ENCODE data around the gene RBM19.

RBM19 gene

DNA sequence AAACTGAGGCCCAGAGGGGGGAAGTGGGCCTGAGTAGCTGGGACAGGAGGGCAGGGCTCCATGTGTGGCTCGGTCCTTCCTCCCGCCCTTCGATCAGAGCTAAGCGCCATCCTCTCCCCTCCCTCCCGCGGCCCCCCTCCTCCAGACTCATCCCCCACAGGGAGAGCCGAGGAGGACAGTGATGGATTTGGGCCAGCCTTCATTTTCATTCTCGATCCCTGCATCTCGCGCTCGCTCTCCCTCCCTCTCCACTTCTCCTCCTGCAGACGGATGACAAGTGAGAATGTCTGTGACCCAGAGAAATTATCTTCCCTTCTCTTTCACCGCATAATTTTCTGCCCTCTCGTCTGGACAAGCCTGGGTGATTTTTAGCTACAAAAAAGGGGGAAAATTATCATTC, 183.3 kb downstream of the RBM19 start:
- no peak for DNase-seq (ENCODE audit: low spot score)
- no peak for TF ChIP-seq CTCF (IDR thresholded peaks at IDR 0.05; ENCODE audit: borderline replicate concordance, control extremely low read depth, extremely low read depth, insufficient read depth, missing control alignments)
- in situ Hi-C loops (cut with MboI; ENCODE audit: low sequenced_read_pairs, unreplicated experiment) = no loop called here

DNA sequence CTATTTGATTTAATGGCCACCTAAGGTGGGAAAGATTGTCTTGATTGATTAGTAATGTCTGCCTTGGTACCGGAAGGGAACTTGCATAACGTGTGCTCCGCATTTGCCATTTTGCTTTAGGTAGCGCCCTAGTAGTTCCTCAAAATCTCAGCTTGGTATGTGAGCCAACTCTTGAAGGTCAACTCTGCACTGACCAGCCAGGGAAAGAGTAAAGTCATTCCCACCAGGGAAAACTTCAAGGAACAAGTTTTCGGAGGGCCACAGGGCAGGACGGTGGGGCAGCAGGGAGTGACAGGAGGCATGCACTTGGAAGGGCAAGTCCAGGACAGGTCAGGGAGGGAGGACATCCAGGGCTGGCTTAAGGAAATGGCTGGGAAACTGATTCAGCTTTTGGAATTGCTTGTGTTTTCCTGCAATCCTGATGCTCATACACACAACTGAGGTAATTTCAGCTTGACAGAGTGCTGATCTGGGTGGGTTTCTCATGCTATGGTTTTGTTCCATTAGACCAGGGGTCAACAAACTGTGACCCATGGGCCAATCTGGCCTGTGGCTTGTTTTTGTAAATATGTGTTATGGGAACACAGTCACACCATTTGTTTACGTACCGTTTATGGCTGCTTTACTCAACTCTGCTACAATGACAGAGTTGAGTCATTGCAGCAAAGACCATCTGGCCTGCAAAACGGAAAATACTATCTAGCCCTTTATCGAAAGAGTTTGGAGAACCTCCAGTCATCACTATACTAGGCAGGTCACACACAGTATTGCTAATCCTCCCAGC, 184.5 kb downstream of the RBM19 start:
- in situ Hi-C loops (cut with MboI; ENCODE audit: low sequenced_read_pairs, unreplicated experiment) = no loop called here
- TF ChIP-seq CTCF (IDR thresholded peaks at IDR 0.05; ENCODE audit: borderline replicate concordance, control extremely low read depth, extremely low read depth, insufficient read depth, missing control alignments) = no peak
- no peak for DNase-seq (ENCODE audit: low spot score)

DNA sequence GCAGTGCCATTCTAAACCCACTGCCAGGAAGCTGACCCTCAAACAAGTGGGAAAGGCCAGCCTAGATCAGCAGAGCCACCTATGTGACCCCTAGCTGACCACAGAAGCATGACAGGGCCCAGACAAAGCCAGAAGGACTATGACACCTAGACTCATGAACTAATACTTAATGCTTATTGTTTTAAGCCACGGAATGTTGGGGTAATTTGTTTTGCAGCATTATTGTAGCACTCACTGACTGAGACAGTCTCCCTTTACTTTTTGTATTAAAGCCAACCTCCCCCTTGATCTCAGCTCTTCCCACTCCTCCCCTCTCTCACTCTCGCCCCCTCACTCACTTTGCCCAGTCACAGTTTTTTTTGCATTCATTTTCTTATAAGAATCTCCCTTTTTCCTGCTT, 186.4 kb downstream of the RBM19 start:
- TF ChIP-seq CTCF (IDR thresholded peaks at IDR 0.05; ENCODE audit: borderline replicate concordance, control extremely low read depth, extremely low read depth, insufficient read depth, missing control alignments) = no peak
- in situ Hi-C loops (cut with MboI; ENCODE audit: low sequenced_read_pairs, unreplicated experiment) = no loop called here
- no peak for DNase-seq (ENCODE audit: low spot score)

GRCh38 chr12:113778432-113779132, 187.5 kb downstream of the RBM19 start:
- no peak for DNase-seq (ENCODE audit: low spot score)
- TF ChIP-seq CTCF (IDR thresholded peaks at IDR 0.05; ENCODE audit: borderline replicate concordance, control extremely low read depth, extremely low read depth, insufficient read depth, missing control alignments) = no peak

DNA sequence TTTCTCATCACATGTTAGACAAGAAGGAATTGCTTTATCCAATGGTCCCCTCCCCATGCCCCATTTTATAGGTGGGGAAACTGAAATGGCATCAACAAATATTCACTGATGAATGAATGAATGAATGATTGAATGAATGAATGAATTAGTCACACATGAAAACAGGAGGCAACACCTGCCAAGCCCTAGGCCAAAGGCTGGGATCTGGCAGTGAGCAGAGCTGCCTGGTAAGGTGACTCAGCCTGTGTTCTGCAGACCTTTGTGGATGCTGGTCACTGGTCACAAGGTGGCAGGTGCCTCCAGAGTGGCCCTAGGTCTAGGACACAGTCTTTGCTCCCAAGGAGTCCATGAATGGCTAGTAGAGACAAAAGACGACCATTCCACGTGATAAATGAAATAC, 188.4 kb downstream of the RBM19 start:
- no peak for TF ChIP-seq CTCF (IDR thresholded peaks at IDR 0.05; ENCODE audit: borderline replicate concordance, control extremely low read depth, extremely low read depth, insufficient read depth, missing control alignments)
- in situ Hi-C loops (cut with MboI; ENCODE audit: low sequenced_read_pairs, unreplicated experiment) = no loop called here

More at GRCh38 chr12:113778432-113779132, 187.5 kb downstream of the RBM19 start:
- in situ Hi-C loops (cut with MboI; ENCODE audit: low sequenced_read_pairs, unreplicated experiment) = no loop called here

GRCh38 chr12:113776536-113776935, 189.6 kb downstream of the RBM19 start:
- DNase-seq (ENCODE audit: low spot score) = no peak
- in situ Hi-C loops (cut with MboI; ENCODE audit: low sequenced_read_pairs, unreplicated experiment) = no loop called here
- no peak for TF ChIP-seq CTCF (IDR thresholded peaks at IDR 0.05; ENCODE audit: borderline replicate concordance, control extremely low read depth, extremely low read depth, insufficient read depth, missing control alignments)

More for the DNA sequence above, 188.4 kb downstream of the RBM19 start:
- DNase-seq (ENCODE audit: low spot score) = no peak

All from GM13976 (cell line).